ENCODE data around the gene GPR42. TPM values are rescaled to one million over a fixed set of nuclear protein-coding genes. Genes with fewer than 3 reads are reported as not detected.

The GPR42 gene
- total and polyA plus RNA-seq, 10 of the 15 experiments (the other 5 are each of a cell fraction or from before 2014, with no cell fraction given), result 0.13 TPM; not detected in 9

- TF ChIP-seq, protein P1, sequence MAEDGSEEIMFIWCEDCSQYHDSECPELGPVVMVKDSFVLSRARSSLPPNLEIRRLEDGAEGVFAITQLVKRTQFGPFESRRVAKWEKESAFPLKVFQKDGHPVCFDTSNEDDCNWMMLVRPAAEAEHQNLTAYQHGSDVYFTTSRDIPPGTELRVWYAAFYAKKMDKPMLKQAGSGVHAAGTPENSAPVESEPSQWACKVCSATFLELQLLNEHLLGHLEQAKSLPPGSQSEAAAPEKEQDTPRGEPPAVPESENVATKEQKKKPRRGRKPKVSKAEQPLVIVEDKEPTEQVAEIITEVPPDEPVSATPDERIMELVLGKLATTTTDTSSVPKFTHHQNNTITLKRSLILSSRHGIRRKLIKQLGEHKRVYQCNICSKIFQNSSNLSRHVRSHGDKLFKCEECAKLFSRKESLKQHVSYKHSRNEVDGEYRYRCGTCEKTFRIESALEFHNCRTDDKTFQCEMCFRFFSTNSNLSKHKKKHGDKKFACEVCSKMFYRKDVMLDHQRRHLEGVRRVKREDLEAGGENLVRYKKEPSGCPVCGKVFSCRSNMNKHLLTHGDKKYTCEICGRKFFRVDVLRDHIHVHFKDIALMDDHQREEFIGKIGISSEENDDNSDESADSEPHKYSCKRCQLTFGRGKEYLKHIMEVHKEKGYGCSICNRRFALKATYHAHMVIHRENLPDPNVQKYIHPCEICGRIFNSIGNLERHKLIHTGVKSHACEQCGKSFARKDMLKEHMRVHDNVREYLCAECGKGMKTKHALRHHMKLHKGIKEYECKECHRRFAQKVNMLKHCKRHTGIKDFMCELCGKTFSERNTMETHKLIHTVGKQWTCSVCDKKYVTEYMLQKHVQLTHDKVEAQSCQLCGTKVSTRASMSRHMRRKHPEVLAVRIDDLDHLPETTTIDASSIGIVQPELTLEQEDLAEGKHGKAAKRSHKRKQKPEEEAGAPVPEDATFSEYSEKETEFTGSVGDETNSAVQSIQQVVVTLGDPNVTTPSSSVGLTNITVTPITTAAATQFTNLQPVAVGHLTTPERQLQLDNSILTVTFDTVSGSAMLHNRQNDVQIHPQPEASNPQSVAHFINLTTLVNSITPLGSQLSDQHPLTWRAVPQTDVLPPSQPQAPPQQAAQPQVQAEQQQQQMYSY (CRISPR knock-in tag; IDR thresholded peaks at IDR 0.05), result no peak
- TF ChIP-seq ZNF622 (IDR thresholded peaks at IDR 0.05) (no peak), CBFB (IDR thresholded peaks at IDR 0.05; ENCODE audit: low read depth) (no peak), IKZF1 (conservative IDR thresholded peaks at IDR 0.05) (no peak), CHD1 (IDR thresholded peaks at IDR 0.05; ENCODE audit: low read depth, low read length) (no peak), RAD21 (IDR thresholded peaks at IDR 0.05; ENCODE audit: insufficient read depth, low read depth, low read length) (no peak), IKZF2 (IDR thresholded peaks at IDR 0.05) (no peak), MYB (IDR thresholded peaks at IDR 0.05; ENCODE audit: borderline replicate concordance, low read depth, low read length) (no peak), ESRRA (IDR thresholded peaks at IDR 0.05; ENCODE audit: low read length) (no peak)
- no peaks in the 10 kb centered on the region for H3K79me2 ChIP-seq (ENCODE audit: control insufficient read depth, insufficient read depth, low read length)
- H3K4me1 ChIP-seq (ENCODE audit: control insufficient read depth, insufficient read depth, low read length), result peaks cover 5% of the 10 kb centered on the region
- intact Hi-C loops (cut with micrococcal nuclease; ENCODE audit: unreplicated experiment) (no loop called here), in situ Hi-C loops (cut with MboI) (no loop called here)
- POLR2A ChIA-PET, result no interaction called here
- no peak overlapping the region for H3K9ac ChIP-seq (ENCODE audit: control insufficient read depth, insufficient read depth, low read length)
- WGBS (ENCODE audit: insufficient coverage, insufficient replicate concordance, low lambda C conversion rate, missing lambda C conversion rate), result 68% methylated on average over 19 of the region's 19 CpGs
- H3K36me3 ChIP-seq (ENCODE audit: control insufficient read depth in 2 of 2, insufficient read depth in 2 of 2, low read length in 1 of 2), result no peaks in the 10 kb centered on the region
- DNase-seq (ENCODE audit: low read depth, low spot score) (no peak), ATAC-seq (no peak), FAIRE-seq (no peak)
- no peak overlapping the region for H3K27ac ChIP-seq (ENCODE audit: control insufficient read depth, insufficient read depth)
- SMC1A ChIA-PET (ENCODE audit: uncharacterized antibody, unreplicated experiment), result interaction anchor here (1.2 to 2.7 kb wide), 2 partner anchors 11 kb away, joined by 4 to 9 read pairs; no protein-coding TSS in a partner anchor
- no peaks in the 10 kb centered on the region; the same call in 2 of the 3 replicates for H3K9me3 ChIP-seq (replicated peaks; ENCODE audit: control insufficient read depth, insufficient read depth, low read length)
- no TSS peak for BruUV-seq (replicated peaks)
- H3K27me3 ChIP-seq (replicated peaks in 1 of 2; ENCODE audit: control insufficient read depth in 2 of 2, insufficient read depth in 2 of 2, low read length in 1 of 2), result 0 out of 4 replicates have a peak, but pooled peaks cover 0 to 2% of the 10 kb centered on the region in 2 experiments
- CTCF ChIA-PET, result interaction anchor here (1.2 to 1.7 kb wide), 2 partner anchors 104 to 147 kb away, joined by 3 to 4 read pairs; no protein-coding TSS in a partner anchor
- no peak overlapping the region for H2AFZ ChIP-seq (ENCODE audit: control insufficient read depth, low read depth, low read length)
- RAD21 ChIA-PET (ENCODE audit: unreplicated experiment), result interaction anchor here (0.7 kb wide), 1 partner anchor 98 kb away, joined by 3 read pairs; no protein-coding TSS in a partner anchor
- H4K20me1 ChIP-seq (ENCODE audit: control insufficient read depth, insufficient read depth), result no peaks in the 10 kb centered on the region
- H3K4me3 ChIP-seq, result no peak overlapping the region
- no peak overlapping the region for H3K4me2 ChIP-seq (ENCODE audit: control insufficient read depth, insufficient read depth)
Observed at GRCh38 chr19:35363711-35364425, 7.0 kb upstream of the GPR42 start.

All from GM12878 (cell line).